Neural progenitor cell (in vitro differentiated cells): Measurements from ENCODE around the gene FAM13B. TPM values are rescaled to one million over a fixed set of nuclear protein-coding genes. Genes with fewer than 3 reads are reported as not detected.
"Not testable (repeated sequence)": the region's sequence is repeated elsewhere in the genome, so short reads cannot be mapped to it uniquely, and the experiment has no call there.

Source experiments
- DNase-seq: peaks from one replicate; pipeline ENCODE4 v3.0.0-alpha.2; 2016; ENCODE audit warnings: low spot score
- H2AFZ ChIP-seq: fragments of 200-600 bp; sonication (generic); replicated peaks from 2 replicates; pipeline ENCODE4 v1.6.1; 2016; ENCODE audit warnings: antibody characterized with exemption
- H3F3A ChIP-seq: fragments of 200-600 bp; sonication (generic); 2 replicates; pipeline ENCODE4 v1.6.1; 2016; ENCODE audit warnings: antibody characterized with exemption, low read depth
- H3K27ac ChIP-seq: fragments of 200-600 bp; sonication (generic); 2 replicates; pipeline ENCODE4 v1.5.1; 2016; ENCODE audit warnings: mild to moderate bottlenecking
- H3K27me3 ChIP-seq: fragments of 200-600 bp; sonication (generic); 2 replicates; pipeline ENCODE4 v1.6.1; 2016; ENCODE audit warnings: mild to moderate bottlenecking, moderate library complexity
- H3K36me3 ChIP-seq: fragments of 200-600 bp; sonication (generic); 2 replicates; pipeline ENCODE4 v1.5.1; 2016
- H3K4me1 ChIP-seq: fragments of 200-600 bp; sonication (generic); 2 replicates; pipeline ENCODE4 v1.6.1; 2016; ENCODE audit warnings: mixed run types
- H3K4me2 ChIP-seq: fragments of 200-600 bp; sonication (generic); 2 replicates; pipeline ENCODE4 v1.6.1; 2016
- H3K4me3 ChIP-seq: fragments of 200-600 bp; sonication (generic); 2 replicates; pipeline ENCODE4 v1.5.1; 2016
- H3K79me2 ChIP-seq: fragments of 200-600 bp; sonication (generic); 2 replicates; pipeline ENCODE4 v1.6.1; 2016; ENCODE audit warnings: low read depth
- H3K9ac ChIP-seq: fragments of 200-600 bp; sonication (generic); 2 replicates; pipeline ENCODE4 v1.6.1; 2016
- H3K9me3 ChIP-seq: fragments of 200-600 bp; sonication (generic); 2 replicates; pipeline ENCODE4 v1.5.1; 2016; ENCODE audit warnings: low read depth
- H4K20me1 ChIP-seq: fragments of 200-600 bp; sonication (generic); 2 replicates; pipeline ENCODE4 v1.6.1; 2016; ENCODE audit warnings: low read depth
- H3K27ac Mint-ChIP-seq: 3 replicates; pipeline ENCODE4 v1.8.0; 2021; ENCODE audit warnings: mixed read lengths
- H3K27me3 Mint-ChIP-seq: 2 replicates; pipeline ENCODE4 v1.8.0; 2022; ENCODE audit warnings: low read depth, mild to moderate bottlenecking, inconsistent platforms, moderate library complexity, mixed read lengths; ENCODE audit not compliant: insufficient read depth
- H3K36me3 Mint-ChIP-seq: 3 replicates; pipeline ENCODE4 v1.8.0; 2021; ENCODE audit warnings: mixed read lengths
- H3K4me1 Mint-ChIP-seq: 3 replicates; pipeline ENCODE4 v1.8.0; 2021; ENCODE audit warnings: mixed read lengths
- H3K4me3 Mint-ChIP-seq: 3 replicates; pipeline ENCODE4 v1.8.0; 2021; ENCODE audit warnings: mild to moderate bottlenecking, moderate library complexity, mixed read lengths
- H3K9me3 Mint-ChIP-seq: 3 replicates; pipeline ENCODE4 v1.8.0; 2020; ENCODE audit warnings: mixed read lengths
- EZH2 ChIP-seq: fragments of 200-600 bp; sonication (generic); IDR thresholded peaks from 2 replicates; pipeline ENCODE4 v1.6.1; 2017; ENCODE audit warnings: antibody characterized with exemption, mild to moderate bottlenecking, moderate library complexity
- EZH2phosphoT487 ChIP-seq: fragments of 200-600 bp; sonication (generic); IDR thresholded peaks from 2 replicates; pipeline ENCODE4 v1.6.1; 2017; ENCODE audit warnings: antibody characterized with exemption
- total RNA-seq: library from RNA; depleted of rRNA; stranded (reverse); fragments of >200 nt; gene quantifications from 2 replicates; pipeline ENCODE4 v1.2.3, GENCODE V29; 2015; ENCODE audit warnings: low replicate concordance
- TF ChIP-seq, protein P1 (sequence below): fragments of 200-600 bp; sonication (generic); IDR thresholded peaks from 2 replicates; pipeline ENCODE4 v1.5.1; 2017; ENCODE audit warnings: antibody characterized with exemption, mild to moderate bottlenecking

Gene FAM13B
- total RNA-seq, 1 donor from 2014 or later, result 41.7 TPM

DNA sequence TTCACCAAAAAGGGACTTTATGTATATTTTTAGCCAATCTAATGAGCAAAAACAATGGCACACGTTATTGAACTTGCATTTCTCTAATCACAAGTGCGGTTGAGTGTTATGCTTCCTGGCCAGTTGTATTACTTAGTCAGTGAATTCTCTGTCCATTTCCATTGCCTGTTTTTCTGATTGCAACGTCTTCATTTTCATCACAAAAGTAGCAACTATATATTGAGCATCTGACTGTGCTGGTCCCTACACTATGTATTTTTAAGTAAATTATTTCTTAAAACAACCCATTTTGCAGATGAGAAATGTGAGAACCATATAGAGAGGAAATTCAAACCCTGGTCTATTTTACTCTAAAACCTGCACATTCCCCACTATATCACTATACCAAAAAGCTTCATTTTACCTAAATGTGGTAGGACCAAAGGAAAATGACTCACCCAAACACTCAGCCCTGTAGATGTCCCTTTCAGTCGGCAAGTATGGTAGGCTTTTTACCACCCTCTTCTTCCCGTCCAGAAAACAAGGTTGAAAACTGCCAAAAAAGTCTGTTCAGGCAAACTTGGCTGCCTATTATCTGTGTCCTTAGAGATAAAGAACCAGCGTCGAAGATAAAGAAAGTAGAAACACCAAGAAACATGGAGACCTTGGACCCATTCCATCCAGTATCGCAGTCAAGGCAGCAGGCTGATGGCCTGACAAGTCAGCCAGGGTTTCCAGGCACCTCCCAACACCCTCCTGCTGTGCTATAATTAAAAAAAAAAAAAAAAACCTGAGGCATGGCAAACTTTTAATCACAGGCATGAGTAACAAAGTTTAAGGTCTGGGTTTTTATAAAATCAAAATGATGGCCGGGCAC, 18.8 kb upstream of the FAM13B start:
- TF ChIP-seq EZH2 (no peak), EZH2phosphoT487 (no peak)
- TF ChIP-seq, protein P1, sequence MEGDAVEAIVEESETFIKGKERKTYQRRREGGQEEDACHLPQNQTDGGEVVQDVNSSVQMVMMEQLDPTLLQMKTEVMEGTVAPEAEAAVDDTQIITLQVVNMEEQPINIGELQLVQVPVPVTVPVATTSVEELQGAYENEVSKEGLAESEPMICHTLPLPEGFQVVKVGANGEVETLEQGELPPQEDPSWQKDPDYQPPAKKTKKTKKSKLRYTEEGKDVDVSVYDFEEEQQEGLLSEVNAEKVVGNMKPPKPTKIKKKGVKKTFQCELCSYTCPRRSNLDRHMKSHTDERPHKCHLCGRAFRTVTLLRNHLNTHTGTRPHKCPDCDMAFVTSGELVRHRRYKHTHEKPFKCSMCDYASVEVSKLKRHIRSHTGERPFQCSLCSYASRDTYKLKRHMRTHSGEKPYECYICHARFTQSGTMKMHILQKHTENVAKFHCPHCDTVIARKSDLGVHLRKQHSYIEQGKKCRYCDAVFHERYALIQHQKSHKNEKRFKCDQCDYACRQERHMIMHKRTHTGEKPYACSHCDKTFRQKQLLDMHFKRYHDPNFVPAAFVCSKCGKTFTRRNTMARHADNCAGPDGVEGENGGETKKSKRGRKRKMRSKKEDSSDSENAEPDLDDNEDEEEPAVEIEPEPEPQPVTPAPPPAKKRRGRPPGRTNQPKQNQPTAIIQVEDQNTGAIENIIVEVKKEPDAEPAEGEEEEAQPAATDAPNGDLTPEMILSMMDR, result no peak

DNA sequence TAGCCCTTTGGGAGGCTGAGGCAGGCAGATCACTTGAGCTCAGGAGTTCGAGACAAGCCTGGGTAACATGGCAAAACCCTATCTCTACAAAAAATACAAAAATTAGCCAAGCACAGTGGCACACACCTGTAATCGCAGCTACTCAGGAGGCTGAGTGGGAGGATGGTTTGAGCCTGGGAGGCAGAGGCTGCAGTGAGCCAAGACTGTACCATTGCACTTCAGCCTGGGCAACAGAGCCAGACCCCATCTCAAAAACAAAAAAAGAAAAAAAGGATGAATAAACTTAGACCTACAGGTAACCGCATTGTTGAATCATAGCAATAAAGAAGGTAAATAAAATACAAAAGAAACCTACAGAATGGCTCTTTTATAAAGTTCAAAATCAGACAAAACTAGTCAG, 12.4 kb upstream of the FAM13B start:
- not testable (repeated sequence) for H2AFZ ChIP-seq, H3K27me3 ChIP-seq, H3F3A ChIP-seq, H3K79me2 ChIP-seq, H4K20me1 ChIP-seq, H3K9ac ChIP-seq, H3K9me3 Mint-ChIP-seq, H3K9me3 ChIP-seq, H3K36me3 ChIP-seq, H3K4me2 ChIP-seq, H3K4me1 Mint-ChIP-seq, H3K4me3 ChIP-seq, H3K36me3 Mint-ChIP-seq, DNase-seq, H3K27ac Mint-ChIP-seq, H3K27me3 Mint-ChIP-seq, H3K4me1 ChIP-seq, H3K27ac ChIP-seq, H3K4me3 Mint-ChIP-seq

More for the DNA sequence above, 18.8 kb upstream of the FAM13B start:
- H3K79me2 ChIP-seq, result no peaks in the 10 kb centered on the region
- H3K9ac ChIP-seq, result no peak overlapping the region
- peaks cover 20% of the 10 kb centered on the region for H3F3A ChIP-seq
- H3K4me1 Mint-ChIP-seq, result peaks cover 13% of the 10 kb centered on the region
- H3K36me3 Mint-ChIP-seq, result no peaks in the 10 kb centered on the region
- H3K4me3 Mint-ChIP-seq, result no peak overlapping the region
- no peak for DNase-seq
- H3K27ac ChIP-seq, result no peak overlapping the region
- H3K27me3 Mint-ChIP-seq, result no peaks in the 10 kb centered on the region
- peaks cover 13% of the 10 kb centered on the region for H3K4me1 ChIP-seq
- no peak overlapping the region for H3K27ac Mint-ChIP-seq
- H3K36me3 ChIP-seq, result no peaks in the 10 kb centered on the region
- H3K9me3 Mint-ChIP-seq, result no peaks in the 10 kb centered on the region
- no peak overlapping the region for H3K4me2 ChIP-seq
- no peaks in the 10 kb centered on the region for H4K20me1 ChIP-seq
- H3K9me3 ChIP-seq, result no peaks in the 10 kb centered on the region
- no peaks in the 10 kb centered on the region for H3K27me3 ChIP-seq
- H3K4me3 ChIP-seq, result no peak overlapping the region
- H2AFZ ChIP-seq, result no peak overlapping the region

DNA sequence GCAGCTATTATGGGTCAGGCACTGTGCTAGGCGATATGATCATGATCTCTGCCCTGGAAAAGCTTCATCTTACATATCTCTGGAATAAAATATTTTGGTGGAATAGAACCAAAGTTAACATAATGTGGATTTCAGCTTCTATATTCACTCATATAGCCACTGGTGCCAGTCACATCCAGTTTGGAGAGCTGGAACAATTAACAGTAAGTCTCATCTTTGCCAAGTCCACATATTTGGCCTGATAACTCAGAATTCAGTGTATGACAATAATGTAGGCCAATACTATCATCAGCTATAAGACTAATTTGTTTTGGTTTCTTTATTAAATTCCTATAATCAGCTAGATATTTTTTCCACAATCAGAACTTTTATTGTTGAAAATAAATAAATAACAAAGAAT, 5.9 kb upstream of the FAM13B start:
- no peaks in the 10 kb centered on the region for H3K9me3 ChIP-seq
- Mint-ChIP-seq H3K9me3 (no peaks in the 10 kb centered on the region), H3K36me3 (no peaks in the 10 kb centered on the region), H3K4me3 (no peak overlapping the region), H3K27me3 (peaks cover 2% of the 10 kb centered on the region), H3K4me1 (peaks cover 7% of the 10 kb centered on the region), H3K27ac (no peak overlapping the region)
- H3F3A ChIP-seq, result no peaks in the 10 kb centered on the region
- TF ChIP-seq, protein P1, result no peak
- TF ChIP-seq EZH2 (no peak), EZH2phosphoT487 (no peak)
- H3K27ac ChIP-seq, result no peak overlapping the region
- no peak overlapping the region for H3K4me2 ChIP-seq
- no peak overlapping the region for H3K9ac ChIP-seq
- H3K4me1 ChIP-seq, result peaks cover under 1% of the 10 kb centered on the region
- no peaks in the 10 kb centered on the region for H4K20me1 ChIP-seq
- no peak overlapping the region for H2AFZ ChIP-seq
- peaks cover 1% of the 10 kb centered on the region for H3K79me2 ChIP-seq
- no peaks in the 10 kb centered on the region for H3K36me3 ChIP-seq
- no peak overlapping the region for H3K4me3 ChIP-seq
- no peak for DNase-seq
- H3K27me3 ChIP-seq, result no peaks in the 10 kb centered on the region

DNA sequence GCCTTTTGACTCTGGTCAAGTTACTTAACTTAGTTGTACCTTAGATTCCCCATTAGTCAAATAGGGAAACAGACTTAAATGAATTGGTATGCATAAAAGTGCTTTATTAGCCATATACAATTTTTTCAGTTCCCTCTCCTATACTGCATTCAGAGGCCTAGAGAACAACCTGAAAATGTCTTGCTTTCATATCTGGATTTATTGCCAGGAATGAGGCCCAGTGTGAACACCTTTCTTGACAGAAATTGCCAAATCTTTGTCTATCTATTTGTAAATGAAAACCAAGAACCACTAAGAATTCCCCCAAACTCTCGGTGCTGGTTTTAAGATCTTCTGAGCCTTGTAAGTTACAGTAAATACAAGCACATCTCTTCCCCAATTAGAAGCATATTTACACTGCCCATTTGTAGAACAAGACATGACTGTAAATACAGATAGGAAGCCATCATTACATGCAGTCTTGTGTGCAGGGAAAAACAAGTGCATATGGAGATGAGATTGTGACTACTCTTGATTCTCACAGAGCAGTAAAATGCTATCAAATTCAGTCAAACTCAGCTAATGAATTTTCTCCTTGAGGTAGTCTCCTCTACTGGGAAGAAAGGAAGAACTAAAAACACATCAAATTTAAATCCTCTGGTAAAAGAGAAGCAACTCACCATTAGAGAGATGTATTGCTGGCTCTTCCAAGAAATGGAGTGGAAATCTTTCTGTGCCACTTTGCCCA, 5.2 kb upstream of the FAM13B start:
- Histone ChIP-seq H3K9me3 (no peaks in the 10 kb centered on the region), H3K36me3 (no peaks in the 10 kb centered on the region), H3K4me3 (no peak overlapping the region), H3K27me3 (no peaks in the 10 kb centered on the region), H3K9ac (no peak overlapping the region), H3F3A (no peaks in the 10 kb centered on the region), H3K79me2 (peaks cover 6% of the 10 kb centered on the region), H3K4me2 (no peak overlapping the region), H2AFZ (no peak overlapping the region), H3K4me1 (peaks cover 5% of the 10 kb centered on the region), H3K27ac (no peak overlapping the region), H4K20me1 (no peaks in the 10 kb centered on the region)
- TF ChIP-seq, protein P1, result no peak
- TF ChIP-seq EZH2phosphoT487, result no peak
- TF ChIP-seq EZH2, result no peak
- Mint-ChIP-seq H3K27me3 (peaks cover 2% of the 10 kb centered on the region), H3K9me3 (no peaks in the 10 kb centered on the region), H3K36me3 (no peaks in the 10 kb centered on the region), H3K4me1 (peaks cover 12% of the 10 kb centered on the region), H3K27ac (no peak overlapping the region), H3K4me3 (no peak overlapping the region)
- DNase-seq, result no peak
